Measurements from ENCODE around the gene FSD1L.
A peak's percentile ranks its signal among the peaks of the same experiment; 100 is the strongest.

Gene FSD1L

GRCh38 chr9:105447814-105448812 lies at the start of gene FSD1L:
FSD1L (plus strand) TSS chr9:105448034; CDS start chr9:105448221, 187 bp downstream.
- peak; percentile 92 for DNase-seq (ENCODE audit: low spot score)

- no peak for DNase-seq (ENCODE audit: low spot score)
Observed at GRCh38 chr9:105399117-105399516, 48.7 kb upstream of the FSD1L start.

- DNase-seq (ENCODE audit: low spot score): no peak
Observed at GRCh38 chr9:105401651-105402050, 46.2 kb upstream of the FSD1L start.

GRCh38 chr9:105403552-105404248 lies 44.1 kb upstream of the FSD1L start:
- no peak for DNase-seq (ENCODE audit: low spot score)

- DNase-seq (ENCODE audit: low spot score): no peak
Observed at GRCh38 chr9:105405514-105406131, 42.2 kb upstream of the FSD1L start.

GRCh38 chr9:105406369-105406768 lies 41.5 kb upstream of the FSD1L start:
- no peak for DNase-seq (ENCODE audit: low spot score)

GRCh38 chr9:105413525-105413924 lies 34.3 kb upstream of the FSD1L start:
- no peak for DNase-seq (ENCODE audit: low spot score)

- DNase-seq (ENCODE audit: low spot score): peak; percentile 73
Observed at GRCh38 chr9:105414947-105415661, 32.7 kb upstream of the FSD1L start.

- no peak for DNase-seq (ENCODE audit: low spot score)
Observed at GRCh38 chr9:105415662-105415980, 32.2 kb upstream of the FSD1L start.

- no peak for DNase-seq (ENCODE audit: low spot score)
Observed at GRCh38 chr9:105416840-105417239, 31.0 kb upstream of the FSD1L start.

GRCh38 chr9:105418588-105419500 lies 29.0 kb upstream of the FSD1L start:
- no peak for DNase-seq (ENCODE audit: low spot score)

- DNase-seq (ENCODE audit: low spot score): no peak
Observed at GRCh38 chr9:105419816-105420597, 27.8 kb upstream of the FSD1L start.

GRCh38 chr9:105421154-105421553 lies 26.7 kb upstream of the FSD1L start:
- DNase-seq (ENCODE audit: low spot score): no peak

- DNase-seq (ENCODE audit: low spot score): no peak
Observed at GRCh38 chr9:105421864-105422263, 26.0 kb upstream of the FSD1L start.

- no peak for DNase-seq (ENCODE audit: low spot score)
Observed at GRCh38 chr9:105425816-105426433, 21.9 kb upstream of the FSD1L start.

GRCh38 chr9:105426657-105427056 lies 21.2 kb upstream of the FSD1L start:
- DNase-seq (ENCODE audit: low spot score): no peak

GRCh38 chr9:105431424-105432246 lies 16.2 kb upstream of the FSD1L start:
- DNase-seq (ENCODE audit: low spot score): no peak

GRCh38 chr9:105432247-105432842 lies 15.5 kb upstream of the FSD1L start:
- no peak for DNase-seq (ENCODE audit: low spot score)

Data from left forelimb (tissue), 1 donor.